NB4 (cell line): ENCODE results near the gene CALN1.

Experiments
- MYC ChIP-seq: IDR thresholded peaks from 2 replicates; pipeline ENCODE4 v1.6.1; 2011; ENCODE audit warnings: low read depth, low read length
- POLR2A ChIP-seq: IDR thresholded peaks from 2 replicates; pipeline ENCODE4 v1.6.1; 2011; ENCODE audit warnings: mild to moderate bottlenecking; ENCODE audit not compliant: insufficient read length; ENCODE audit errors: extremely low read depth
- TF ChIP-seq, protein P1 (sequence below): IDR thresholded peaks from one replicate; pipeline ENCODE4 v1.5.1; 2012; ENCODE audit warnings: low read depth, low read length
- TF ChIP-seq, protein P2 (sequence below): IDR thresholded peaks from 2 replicates; pipeline ENCODE4 v1.6.1; 2011; ENCODE audit warnings: low read depth, low read length

DNA sequence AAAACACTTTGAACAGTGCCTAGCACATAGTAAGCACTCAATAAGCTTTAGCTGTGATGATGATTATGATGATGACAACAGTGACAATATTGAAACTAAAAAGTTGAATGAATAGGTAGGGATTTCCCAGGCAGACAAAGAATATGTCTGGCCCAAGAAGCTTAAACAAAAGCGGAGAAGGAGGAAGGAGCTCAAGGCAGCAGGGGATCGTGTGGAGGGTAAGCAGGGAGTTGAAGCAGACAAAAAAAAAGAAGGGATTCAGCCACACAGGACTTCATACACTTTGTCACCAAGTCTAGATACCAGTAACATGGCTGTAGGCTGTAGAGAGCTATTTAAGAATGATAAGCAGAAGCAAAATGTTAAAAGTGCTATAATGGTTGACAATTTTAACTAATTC lies 144.0 kb downstream of the CALN1 start:
- TF ChIP-seq, protein P1, sequence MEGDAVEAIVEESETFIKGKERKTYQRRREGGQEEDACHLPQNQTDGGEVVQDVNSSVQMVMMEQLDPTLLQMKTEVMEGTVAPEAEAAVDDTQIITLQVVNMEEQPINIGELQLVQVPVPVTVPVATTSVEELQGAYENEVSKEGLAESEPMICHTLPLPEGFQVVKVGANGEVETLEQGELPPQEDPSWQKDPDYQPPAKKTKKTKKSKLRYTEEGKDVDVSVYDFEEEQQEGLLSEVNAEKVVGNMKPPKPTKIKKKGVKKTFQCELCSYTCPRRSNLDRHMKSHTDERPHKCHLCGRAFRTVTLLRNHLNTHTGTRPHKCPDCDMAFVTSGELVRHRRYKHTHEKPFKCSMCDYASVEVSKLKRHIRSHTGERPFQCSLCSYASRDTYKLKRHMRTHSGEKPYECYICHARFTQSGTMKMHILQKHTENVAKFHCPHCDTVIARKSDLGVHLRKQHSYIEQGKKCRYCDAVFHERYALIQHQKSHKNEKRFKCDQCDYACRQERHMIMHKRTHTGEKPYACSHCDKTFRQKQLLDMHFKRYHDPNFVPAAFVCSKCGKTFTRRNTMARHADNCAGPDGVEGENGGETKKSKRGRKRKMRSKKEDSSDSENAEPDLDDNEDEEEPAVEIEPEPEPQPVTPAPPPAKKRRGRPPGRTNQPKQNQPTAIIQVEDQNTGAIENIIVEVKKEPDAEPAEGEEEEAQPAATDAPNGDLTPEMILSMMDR: no peak
- TF ChIP-seq POLR2A (no peak), MYC (no peak)
- TF ChIP-seq, protein P2, sequence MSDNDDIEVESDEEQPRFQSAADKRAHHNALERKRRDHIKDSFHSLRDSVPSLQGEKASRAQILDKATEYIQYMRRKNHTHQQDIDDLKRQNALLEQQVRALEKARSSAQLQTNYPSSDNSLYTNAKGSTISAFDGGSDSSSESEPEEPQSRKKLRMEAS: no peak
